HT1080 (cell line): ENCODE data around the gene KLHDC8B. TPM values are rescaled to one million over a fixed set of nuclear protein-coding genes. Genes with fewer than 3 reads are reported as not detected.
"Not testable (repeated sequence)": the region's sequence is repeated elsewhere in the genome, so short reads cannot be mapped to it uniquely, and the experiment has no call there.

Source experiments
- DNase-seq: peaks from one replicate; pipeline ENCODE4 v3.0.0-alpha.2; 2015; ENCODE audit warnings: low read depth
- total RNA-seq: library from RNA; depleted of rRNA; stranded (reverse); fragments of >200 nt; shearing (Covaris generic); gene quantifications from 2 replicates; pipeline ENCODE4 v1.2.3, GENCODE V29; 2014; rRNA removed

Gene KLHDC8B
- total RNA-seq, 1 experiment from 2014 or later, result 5.1 TPM

GRCh38 chr3:49181351-49181750 is 10.0 kb downstream of the KLHDC8B start:
- DNase-seq, result no peak

- no peak for DNase-seq
These were observed 11.3 kb downstream of the KLHDC8B start for GRCh38 chr3:49182682-49183081.

DNA sequence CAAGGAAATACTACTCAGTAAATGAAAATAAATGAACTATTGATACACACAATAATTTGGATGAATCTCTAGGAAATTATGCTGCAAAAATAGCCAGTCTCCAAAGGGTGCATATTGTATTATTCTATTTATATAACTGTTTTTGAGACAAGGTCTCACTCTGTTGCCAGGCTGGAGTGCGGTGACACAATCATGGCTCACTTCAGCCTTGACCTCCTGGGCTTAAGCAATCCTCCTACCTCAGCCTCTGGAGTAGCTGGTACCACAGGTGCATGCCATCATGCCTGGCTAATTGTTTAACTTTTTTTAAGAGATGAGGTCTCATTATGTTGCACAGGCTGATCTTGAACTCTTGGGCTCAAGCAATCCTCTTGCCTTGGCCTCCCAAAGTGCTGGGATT is 12.5 kb downstream of the KLHDC8B start:
- DNase-seq, result no peak

DNA sequence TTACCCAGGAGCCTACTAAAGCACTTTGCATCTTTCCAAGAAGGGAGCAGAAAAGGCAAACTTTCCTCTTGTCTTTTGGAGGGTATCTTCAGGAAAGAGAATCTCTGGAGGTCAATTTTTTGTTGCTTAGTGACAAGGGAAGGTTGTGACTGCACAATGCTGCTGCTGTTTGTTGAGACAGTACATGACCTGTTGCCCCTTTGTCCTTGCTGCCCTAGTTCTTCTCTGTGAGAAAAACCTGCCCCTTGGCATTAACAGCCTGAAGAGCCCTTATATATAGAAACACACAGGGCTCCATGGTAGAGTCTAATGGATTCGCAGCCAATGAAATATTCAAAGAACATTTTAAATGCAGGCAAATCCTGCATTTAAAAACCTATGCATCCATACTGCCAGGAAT is 20.3 kb downstream of the KLHDC8B start:
- no peak for DNase-seq

DNA sequence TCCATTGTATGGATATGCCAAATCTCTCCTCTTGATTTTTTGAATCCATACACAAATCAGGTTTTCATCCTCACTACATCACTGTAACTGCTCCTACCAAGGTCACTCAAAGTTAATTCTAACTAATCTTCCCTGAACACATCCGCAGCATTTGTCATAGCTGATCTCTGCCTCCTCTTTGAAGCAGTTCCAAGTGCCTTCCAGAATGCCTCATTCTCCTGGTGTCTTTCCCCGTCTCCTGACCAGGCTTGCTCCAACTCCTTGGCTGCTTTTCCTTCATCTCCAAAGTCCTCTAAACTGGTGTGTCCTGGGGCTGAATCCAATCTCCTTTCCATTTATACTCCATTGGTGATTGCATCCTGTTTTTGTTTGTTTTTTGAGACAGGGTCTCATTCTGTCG is 26.8 kb downstream of the KLHDC8B start:
- DNase-seq, result no peak

- no peak for DNase-seq
These were observed 27.3 kb downstream of the KLHDC8B start for GRCh38 chr3:49198611-49199230.

DNA sequence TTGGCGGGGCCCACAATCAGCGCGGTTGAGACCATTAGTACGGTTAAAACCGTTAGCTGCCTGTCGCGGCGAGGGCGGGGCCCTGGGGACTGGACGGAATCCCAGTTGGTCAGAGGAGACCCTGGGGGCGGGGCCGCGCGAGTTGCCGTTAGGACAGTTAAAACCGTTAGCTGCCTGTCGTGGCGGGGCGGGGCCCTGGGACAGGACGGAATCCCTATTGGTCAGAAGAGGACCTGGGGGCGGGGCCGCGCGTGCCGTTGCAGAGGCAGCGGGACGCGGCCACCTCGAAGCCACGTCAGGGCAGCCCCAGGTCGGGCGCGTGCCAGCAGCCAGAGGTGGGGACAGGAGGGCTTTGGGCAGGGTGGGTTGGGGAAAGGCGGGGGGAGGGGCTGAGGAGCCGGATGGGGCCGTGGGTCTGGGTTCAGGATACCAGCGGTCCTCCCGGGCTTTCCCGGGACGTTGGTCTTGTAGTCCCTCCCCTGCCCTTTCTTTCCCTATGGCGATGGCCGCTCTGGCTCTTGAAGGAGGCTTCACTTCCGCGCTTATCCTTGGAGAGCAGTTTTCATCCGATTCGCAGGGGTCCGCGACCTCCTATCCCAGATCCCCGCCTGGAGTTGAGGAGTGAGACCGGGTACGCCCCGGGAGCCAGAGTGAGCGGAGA is 28.0 kb downstream of the KLHDC8B start:
- DNase-seq, result no peak

DNA sequence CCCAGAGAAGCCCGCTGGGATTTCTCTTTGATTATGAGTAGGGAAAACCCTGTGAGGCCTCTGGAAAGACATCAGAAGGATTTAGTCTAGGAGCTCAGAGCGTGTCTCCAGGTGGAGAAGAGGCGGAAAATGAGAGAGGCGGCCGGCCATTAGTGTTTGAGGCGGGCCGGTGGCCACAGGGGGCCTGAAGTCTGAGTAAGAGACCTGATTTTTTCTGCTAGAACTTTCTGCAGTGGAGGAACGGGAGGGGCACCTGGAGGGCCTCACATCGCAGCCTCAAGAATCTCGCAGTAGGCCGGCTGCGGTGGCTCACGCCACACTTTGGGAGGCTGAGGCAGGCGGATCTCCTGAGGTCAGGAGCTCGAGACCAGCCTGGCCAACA is 28.5 kb downstream of the KLHDC8B start:
- no peak for DNase-seq

- DNase-seq, result no peak
These were observed 42.1 kb downstream of the KLHDC8B start for GRCh38 chr3:49213541-49213943.

DNA sequence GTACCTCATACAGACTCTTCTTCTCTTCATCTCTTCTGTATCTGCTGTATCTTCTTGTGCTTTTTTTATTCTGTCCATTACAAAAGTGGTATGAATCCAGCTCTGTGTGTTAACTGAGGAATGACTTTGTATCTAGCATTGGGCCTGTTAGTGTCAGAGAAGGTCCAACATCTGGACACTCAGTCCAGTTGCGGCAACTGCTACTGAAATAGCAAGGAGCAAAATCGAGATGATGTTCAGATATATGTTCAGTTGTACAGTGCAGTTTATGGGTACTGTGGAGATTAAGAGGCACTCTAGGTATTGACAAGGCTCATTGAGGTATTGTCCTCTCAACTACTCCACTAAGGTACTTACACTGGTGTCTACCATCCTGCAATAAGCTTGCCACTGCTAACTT is 42.6 kb downstream of the KLHDC8B start:
- no peak for DNase-seq

DNA sequence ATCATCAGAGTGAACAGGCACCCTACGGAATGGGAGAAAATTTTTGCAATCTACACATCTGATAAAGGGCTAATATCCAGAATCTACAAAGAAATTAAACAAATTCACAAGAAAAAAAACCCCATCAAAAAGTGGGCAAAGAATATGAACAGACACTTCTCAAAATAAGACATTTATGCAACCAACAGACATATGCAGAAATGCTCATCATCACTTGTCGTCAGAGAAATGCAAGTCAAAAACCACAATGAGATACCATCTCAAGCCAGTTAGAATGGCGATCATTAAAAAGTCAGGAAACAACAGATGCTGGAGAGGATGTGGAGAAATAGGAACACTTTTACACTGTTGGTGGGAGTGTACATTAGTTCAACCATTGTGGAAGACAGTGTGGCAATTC is 45.3 kb downstream of the KLHDC8B start:
- DNase-seq, result not testable (repeated sequence)

DNA sequence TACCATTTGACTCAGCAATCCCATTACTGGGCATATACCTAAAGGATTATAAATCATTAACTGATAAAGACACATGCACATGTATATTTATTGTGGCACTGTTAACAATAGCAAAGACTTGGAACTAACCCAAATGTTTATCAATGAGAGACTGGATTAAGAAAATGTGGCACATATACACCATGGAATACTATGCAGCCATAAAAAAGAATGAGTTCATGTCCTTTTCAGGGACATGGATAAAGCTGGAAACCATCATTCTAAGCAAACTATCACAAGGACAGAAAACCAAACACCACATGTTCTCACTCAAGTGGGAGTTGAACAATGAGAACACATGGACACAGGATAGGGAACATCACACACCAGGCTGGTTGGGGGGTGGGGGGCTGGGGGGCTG is 45.7 kb downstream of the KLHDC8B start:
- DNase-seq, result not testable (repeated sequence)

GRCh38 chr3:49217688-49218470 is 46.5 kb downstream of the KLHDC8B start:
- DNase-seq, result no peak

- peak; percentile 96 for DNase-seq
These were observed 47.1 kb downstream of the KLHDC8B start for GRCh38 chr3:49218471-49218989.

- DNase-seq, result no peak
These were observed 47.7 kb downstream of the KLHDC8B start for GRCh38 chr3:49219132-49219531.

GRCh38 chr3:49220985-49221563 is 49.7 kb downstream of the KLHDC8B start:
- not testable (repeated sequence) for DNase-seq

GRCh38 chr3:49222002-49222401 is 50.6 kb downstream of the KLHDC8B start:
- no peak for DNase-seq

Other genes with a start within 250 kb of the KLHDC8B start
- 8.4 and 13.4 TPM in 2 replicates for gene P4HTM, start 181.4 kb upstream of the KLHDC8B start, total RNA-seq
- gene WDR6, start 164.2 kb upstream of the KLHDC8B start, total RNA-seq, result 87.0 and 97.2 TPM in 2 replicates
- 51.6 and 64.6 TPM in 2 replicates for gene DALRD3, start 153.0 kb upstream of the KLHDC8B start, total RNA-seq
- gene NDUFAF3, start 149.5 kb upstream of the KLHDC8B start, total RNA-seq, result 153 and 205 TPM in 2 replicates
- gene IMPDH2, start 142.2 kb upstream of the KLHDC8B start, total RNA-seq, result 562 and 591 TPM in 2 replicates
- gene QRICH1, start 77.5 kb upstream of the KLHDC8B start, total RNA-seq, result 69.9 and 100 TPM in 2 replicates
- 233 and 324 TPM in 2 replicates for gene QARS1, start 66.8 kb upstream of the KLHDC8B start, total RNA-seq
- 76.4 and 77.3 TPM in 2 replicates for gene USP19, start 50.8 kb upstream of the KLHDC8B start, total RNA-seq
- gene LAMB2, start 38.5 kb upstream of the KLHDC8B start, total RNA-seq, result 96.4 and 98.1 TPM in 2 replicates
- gene CCDC71, start 5.3 kb upstream of the KLHDC8B start, total RNA-seq, result 32.0 and 36.2 TPM in 2 replicates
- gene C3orf62, start 105.6 kb downstream of the KLHDC8B start, total RNA-seq, result 1.7 and 2.3 TPM in 2 replicates
- 11.3 and 14.6 TPM in 2 replicates for gene USP4, start 168.5 kb downstream of the KLHDC8B start, total RNA-seq
- 711 and 766 TPM in 2 replicates for gene GPX1, start 186.8 kb downstream of the KLHDC8B start, total RNA-seq
- 305 and 426 TPM in 2 replicates for gene RHOA, start 240.4 kb downstream of the KLHDC8B start, total RNA-seq
- 22.9 and 29.8 TPM in 2 replicates for gene TCTA, start 240.8 kb downstream of the KLHDC8B start, total RNA-seq